ENCODE results near the gene MOAP1. TPM values are rescaled to one million over a fixed set of nuclear protein-coding genes. Genes with fewer than 3 reads are reported as not detected.
"Not testable (repeated sequence)": the region's sequence is repeated elsewhere in the genome, so short reads cannot be mapped to it uniquely, and the experiment has no call there.

MOAP1 gene
- polyA plus RNA-seq, 1 donor from 2014 or later = 224 TPM

DNA sequence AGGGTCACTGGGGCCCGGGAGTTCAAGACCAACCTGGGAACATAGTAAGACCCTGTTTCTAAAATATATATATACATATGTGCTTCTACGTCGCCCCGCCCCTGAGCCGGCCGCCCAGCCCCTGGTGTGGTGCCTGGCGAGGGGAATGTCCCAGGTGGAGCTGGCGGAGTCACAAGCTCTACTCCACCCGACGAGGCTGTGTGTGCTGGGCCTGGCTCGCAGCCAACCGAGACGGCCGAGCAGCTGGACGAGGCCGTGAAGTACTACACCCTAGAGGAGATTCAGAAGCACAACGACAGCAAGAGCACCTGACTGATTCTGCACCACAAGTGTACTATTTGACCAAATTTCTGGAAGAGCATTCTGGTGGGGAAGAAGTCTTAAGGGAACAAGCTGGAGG, 46.8 kb downstream of the MOAP1 start:
- Histone ChIP-seq H3K9ac (ENCODE audit: low read length) (no peak overlapping the region), H4K20me1 (ENCODE audit: insufficient read depth) (no peaks in the 10 kb centered on the region), H3K27me3 (ENCODE audit: insufficient read depth, low read depth, low read length) (no peaks in the 10 kb centered on the region), H3K36me3 (ENCODE audit: insufficient read depth, low read length) (no peaks in the 10 kb centered on the region), H3K9me3 (ENCODE audit: low read length) (no peaks in the 10 kb centered on the region), H3K9me2 (ENCODE audit: insufficient read depth, low read length) (no peaks in the 10 kb centered on the region), H3K4me2 (ENCODE audit: low read length) (no peak overlapping the region), H3K4me3 (ENCODE audit: low read length) (no peak overlapping the region), H3F3A (ENCODE audit: insufficient read depth, low read length, poor library complexity, severe bottlenecking) (no peaks in the 10 kb centered on the region), H2AFZ (ENCODE audit: low read depth, low read length) (no peak overlapping the region), H3K27ac (ENCODE audit: low read length) (no peak overlapping the region), H3K79me2 (replicated peaks; ENCODE audit: insufficient read depth, low read length) (no peaks in the 10 kb centered on the region)
- TF ChIP-seq, protein P1, sequence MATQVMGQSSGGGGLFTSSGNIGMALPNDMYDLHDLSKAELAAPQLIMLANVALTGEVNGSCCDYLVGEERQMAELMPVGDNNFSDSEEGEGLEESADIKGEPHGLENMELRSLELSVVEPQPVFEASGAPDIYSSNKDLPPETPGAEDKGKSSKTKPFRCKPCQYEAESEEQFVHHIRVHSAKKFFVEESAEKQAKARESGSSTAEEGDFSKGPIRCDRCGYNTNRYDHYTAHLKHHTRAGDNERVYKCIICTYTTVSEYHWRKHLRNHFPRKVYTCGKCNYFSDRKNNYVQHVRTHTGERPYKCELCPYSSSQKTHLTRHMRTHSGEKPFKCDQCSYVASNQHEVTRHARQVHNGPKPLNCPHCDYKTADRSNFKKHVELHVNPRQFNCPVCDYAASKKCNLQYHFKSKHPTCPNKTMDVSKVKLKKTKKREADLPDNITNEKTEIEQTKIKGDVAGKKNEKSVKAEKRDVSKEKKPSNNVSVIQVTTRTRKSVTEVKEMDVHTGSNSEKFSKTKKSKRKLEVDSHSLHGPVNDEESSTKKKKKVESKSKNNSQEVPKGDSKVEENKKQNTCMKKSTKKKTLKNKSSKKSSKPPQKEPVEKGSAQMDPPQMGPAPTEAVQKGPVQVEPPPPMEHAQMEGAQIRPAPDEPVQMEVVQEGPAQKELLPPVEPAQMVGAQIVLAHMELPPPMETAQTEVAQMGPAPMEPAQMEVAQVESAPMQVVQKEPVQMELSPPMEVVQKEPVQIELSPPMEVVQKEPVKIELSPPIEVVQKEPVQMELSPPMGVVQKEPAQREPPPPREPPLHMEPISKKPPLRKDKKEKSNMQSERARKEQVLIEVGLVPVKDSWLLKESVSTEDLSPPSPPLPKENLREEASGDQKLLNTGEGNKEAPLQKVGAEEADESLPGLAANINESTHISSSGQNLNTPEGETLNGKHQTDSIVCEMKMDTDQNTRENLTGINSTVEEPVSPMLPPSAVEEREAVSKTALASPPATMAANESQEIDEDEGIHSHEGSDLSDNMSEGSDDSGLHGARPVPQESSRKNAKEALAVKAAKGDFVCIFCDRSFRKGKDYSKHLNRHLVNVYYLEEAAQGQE (IDR thresholded peaks at IDR 0.05; ENCODE audit: borderline replicate concordance) = no peak
- TF ChIP-seq, protein P2, sequence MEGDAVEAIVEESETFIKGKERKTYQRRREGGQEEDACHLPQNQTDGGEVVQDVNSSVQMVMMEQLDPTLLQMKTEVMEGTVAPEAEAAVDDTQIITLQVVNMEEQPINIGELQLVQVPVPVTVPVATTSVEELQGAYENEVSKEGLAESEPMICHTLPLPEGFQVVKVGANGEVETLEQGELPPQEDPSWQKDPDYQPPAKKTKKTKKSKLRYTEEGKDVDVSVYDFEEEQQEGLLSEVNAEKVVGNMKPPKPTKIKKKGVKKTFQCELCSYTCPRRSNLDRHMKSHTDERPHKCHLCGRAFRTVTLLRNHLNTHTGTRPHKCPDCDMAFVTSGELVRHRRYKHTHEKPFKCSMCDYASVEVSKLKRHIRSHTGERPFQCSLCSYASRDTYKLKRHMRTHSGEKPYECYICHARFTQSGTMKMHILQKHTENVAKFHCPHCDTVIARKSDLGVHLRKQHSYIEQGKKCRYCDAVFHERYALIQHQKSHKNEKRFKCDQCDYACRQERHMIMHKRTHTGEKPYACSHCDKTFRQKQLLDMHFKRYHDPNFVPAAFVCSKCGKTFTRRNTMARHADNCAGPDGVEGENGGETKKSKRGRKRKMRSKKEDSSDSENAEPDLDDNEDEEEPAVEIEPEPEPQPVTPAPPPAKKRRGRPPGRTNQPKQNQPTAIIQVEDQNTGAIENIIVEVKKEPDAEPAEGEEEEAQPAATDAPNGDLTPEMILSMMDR (IDR thresholded peaks at IDR 0.05; ENCODE audit: poor library complexity, severe bottlenecking) = no peak
- TF ChIP-seq SMC3 (conservative IDR thresholded peaks at IDR 0.05; ENCODE audit: poor library complexity) = no peak
- TF ChIP-seq RAD21 (conservative IDR thresholded peaks at IDR 0.05) = no peak
- TF ChIP-seq MXI1 (conservative IDR thresholded peaks at IDR 0.05; ENCODE audit: poor library complexity, severe bottlenecking) = no peak
- no peak for TF ChIP-seq POLR2AphosphoS5 (IDR thresholded peaks at IDR 0.05)
- no peak for TF ChIP-seq EZH2 (IDR thresholded peaks at IDR 0.05; ENCODE audit: borderline replicate concordance, insufficient read depth, low read length, poor library complexity, severe bottlenecking)
- TF ChIP-seq TAF1 (IDR thresholded peaks at IDR 0.05; ENCODE audit: low read depth) = no peak

DNA sequence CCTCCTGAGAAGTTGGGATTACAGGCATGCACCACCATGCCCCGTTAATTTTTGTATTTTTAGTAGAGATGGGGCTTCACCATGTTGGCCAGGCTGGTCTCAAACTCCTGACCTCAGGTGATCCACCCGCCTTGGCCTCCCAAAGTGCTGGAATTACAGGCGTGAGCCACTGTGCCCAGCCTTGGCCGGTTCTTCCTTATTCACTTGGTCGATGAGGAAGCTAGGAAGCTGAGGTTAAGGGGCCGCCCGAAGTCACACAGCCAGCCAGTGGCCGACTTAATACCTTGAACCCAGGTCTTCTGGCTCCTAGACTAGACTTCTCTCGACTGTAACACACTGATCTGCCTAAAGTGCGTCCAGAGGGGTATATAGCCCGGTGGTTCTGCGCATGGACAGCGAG, 48.2 kb downstream of the MOAP1 start:
- not testable (repeated sequence) for H2AFZ ChIP-seq (ENCODE audit: low read depth, low read length); H3K79me2 ChIP-seq (replicated peaks; ENCODE audit: insufficient read depth, low read length); H3F3A ChIP-seq (ENCODE audit: insufficient read depth, low read length, poor library complexity, severe bottlenecking); H3K4me2 ChIP-seq (ENCODE audit: low read length); H3K36me3 ChIP-seq (ENCODE audit: insufficient read depth, low read length); H3K27ac ChIP-seq (ENCODE audit: low read length); H3K9me2 ChIP-seq (ENCODE audit: insufficient read depth, low read length); H3K27me3 ChIP-seq (ENCODE audit: insufficient read depth, low read depth, low read length); H4K20me1 ChIP-seq (ENCODE audit: insufficient read depth); H3K9ac ChIP-seq (ENCODE audit: low read length); H3K9me3 ChIP-seq (ENCODE audit: low read length); H3K4me3 ChIP-seq (ENCODE audit: low read length)

DNA sequence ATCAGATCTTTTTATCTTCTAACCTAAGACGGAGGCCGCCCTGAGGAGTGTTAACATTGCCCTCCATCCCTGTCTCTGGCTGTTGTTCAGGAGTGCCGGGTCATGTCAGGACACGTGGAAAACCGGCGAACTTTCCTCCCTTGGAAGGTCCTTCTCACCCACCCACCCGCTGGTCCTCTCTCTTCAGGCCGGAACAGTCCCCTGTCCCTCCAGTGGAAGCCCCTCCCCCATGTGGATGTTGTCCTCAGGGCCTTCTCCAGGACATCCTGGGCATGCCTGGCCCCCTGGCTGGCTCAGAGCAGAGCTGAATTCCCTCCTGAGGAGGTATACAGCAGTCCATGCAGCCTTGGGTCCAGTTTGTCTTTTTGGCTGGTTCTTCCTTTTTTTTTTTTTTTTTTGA, 48.7 kb downstream of the MOAP1 start:
- TF ChIP-seq EP300 (conservative IDR thresholded peaks at IDR 0.05; ENCODE audit: poor library complexity, severe bottlenecking) = no peak
- no peak for TF ChIP-seq EZH2 (IDR thresholded peaks at IDR 0.05; ENCODE audit: borderline replicate concordance, insufficient read depth, low read length, poor library complexity, severe bottlenecking)
- TF ChIP-seq, protein P2 (IDR thresholded peaks at IDR 0.05; ENCODE audit: poor library complexity, severe bottlenecking) = no peak
- TF ChIP-seq TAF1 (IDR thresholded peaks at IDR 0.05; ENCODE audit: low read depth) = no peak
- no peak for TF ChIP-seq MXI1 (conservative IDR thresholded peaks at IDR 0.05; ENCODE audit: poor library complexity, severe bottlenecking)
- no peak overlapping the region for H3K4me3 ChIP-seq (ENCODE audit: low read length)
- H3K4me2 ChIP-seq (ENCODE audit: low read length) = no peak overlapping the region
- no peak overlapping the region for H2AFZ ChIP-seq (ENCODE audit: low read depth, low read length)
- no peak overlapping the region for H3K9ac ChIP-seq (ENCODE audit: low read length)
- H3K27me3 ChIP-seq (ENCODE audit: insufficient read depth, low read depth, low read length) = no peaks in the 10 kb centered on the region
- no peaks in the 10 kb centered on the region for H3F3A ChIP-seq (ENCODE audit: insufficient read depth, low read length, poor library complexity, severe bottlenecking)
- no peaks in the 10 kb centered on the region for H3K79me2 ChIP-seq (replicated peaks; ENCODE audit: insufficient read depth, low read length)
- no peaks in the 10 kb centered on the region for H3K36me3 ChIP-seq (ENCODE audit: insufficient read depth, low read length)
- H3K9me3 ChIP-seq (ENCODE audit: low read length) = no peaks in the 10 kb centered on the region
- no peaks in the 10 kb centered on the region for H3K9me2 ChIP-seq (ENCODE audit: insufficient read depth, low read length)
- H3K27ac ChIP-seq (ENCODE audit: low read length) = no peak overlapping the region
- H4K20me1 ChIP-seq (ENCODE audit: insufficient read depth) = no peaks in the 10 kb centered on the region
